ENCODE measurements around the gene C18orf54.
"Not testable (repeated sequence)": the region's sequence is repeated elsewhere in the genome, so short reads cannot be mapped to it uniquely, and the experiment has no call there.

C18orf54 gene

DNA sequence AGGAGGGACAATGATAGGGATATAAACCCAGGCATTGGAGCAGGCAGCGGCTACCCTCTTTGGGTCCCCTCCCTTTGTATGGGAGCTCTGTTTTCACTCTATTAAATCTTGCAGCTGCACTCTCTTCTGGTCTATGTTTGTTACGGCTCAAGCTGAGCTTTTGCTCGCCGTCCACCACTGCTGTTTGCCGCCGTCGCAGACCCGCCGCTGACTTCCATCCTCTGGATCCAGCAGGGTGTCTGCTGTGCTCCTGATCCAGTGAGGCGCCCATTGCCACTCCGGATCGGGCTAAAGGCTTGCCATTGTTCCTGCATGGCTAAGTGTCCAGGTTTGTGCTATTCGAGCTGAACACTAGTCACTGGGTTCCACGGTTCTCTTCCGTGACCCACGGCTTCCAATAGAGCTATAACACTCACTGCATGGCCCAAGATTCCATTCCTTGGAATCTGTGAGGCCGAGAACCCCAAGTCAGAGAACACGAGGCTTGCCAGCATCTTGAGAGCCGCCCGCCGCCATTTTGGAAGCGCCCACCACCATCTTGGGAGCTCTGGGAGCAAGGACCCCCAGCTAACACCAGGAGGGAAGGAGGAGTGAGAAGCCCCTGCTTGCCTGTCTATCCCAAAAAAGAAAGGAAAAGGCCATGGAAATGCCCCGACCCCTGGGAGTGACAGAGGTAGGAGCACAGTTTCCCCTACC is 29.2 kb downstream of the C18orf54 start:
- in situ Hi-C loops (cut with HindIII; ENCODE audit: low sequenced_read_pairs) = not testable (repeated sequence)

GRCh38 chr18:54387631-54388030 is 29.9 kb downstream of the C18orf54 start:
- in situ Hi-C loops (cut with HindIII; ENCODE audit: low sequenced_read_pairs) = no loop called here

DNA sequence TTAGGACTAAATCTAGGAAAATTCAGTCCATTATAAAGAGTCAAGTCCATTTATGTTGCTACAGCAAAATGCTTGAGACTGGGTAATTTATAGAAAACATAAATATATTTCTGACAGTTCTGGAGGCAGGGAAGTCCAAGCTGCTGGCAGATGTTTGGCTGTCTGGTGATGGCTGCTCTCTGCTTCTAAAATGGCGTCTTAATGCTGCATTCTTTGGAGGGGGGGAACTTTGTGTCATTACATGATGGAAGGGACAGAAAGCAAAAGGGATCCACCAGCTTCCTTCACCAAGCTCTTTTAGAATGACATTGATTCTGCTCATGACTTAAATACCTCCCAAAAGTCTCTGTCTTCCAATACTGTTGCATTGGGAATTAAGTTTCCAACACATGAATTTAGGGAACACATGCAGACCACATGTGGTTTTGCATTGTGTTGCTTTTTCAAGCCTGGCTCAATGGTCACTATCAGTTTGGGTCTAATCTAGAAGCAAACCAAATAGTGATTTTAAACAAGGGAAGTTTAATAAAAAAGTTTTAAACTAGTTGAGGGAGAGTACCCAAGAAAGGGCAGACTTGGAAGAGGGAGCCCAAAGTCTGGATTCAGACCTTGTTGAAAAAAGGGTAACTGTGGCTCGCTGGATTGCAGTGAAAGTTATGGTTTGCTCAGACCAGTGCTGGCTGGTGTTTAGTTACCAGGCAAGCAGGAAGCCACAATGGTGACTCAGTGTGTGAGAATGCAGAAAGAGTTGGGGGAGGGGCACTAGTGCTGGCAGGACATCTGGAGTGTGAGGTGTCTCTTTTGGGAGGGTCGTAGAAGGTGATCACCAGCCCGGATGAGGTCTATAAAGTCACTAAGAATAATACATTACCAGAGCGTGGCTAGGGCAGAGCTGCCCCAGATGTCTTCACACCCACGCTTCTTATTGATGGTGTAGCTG is 30.8 kb downstream of the C18orf54 start:
- in situ Hi-C loops (cut with HindIII; ENCODE audit: low sequenced_read_pairs) = no loop called here

GRCh38 chr18:54389143-54389505 is 31.4 kb downstream of the C18orf54 start:
- in situ Hi-C loops (cut with HindIII; ENCODE audit: low sequenced_read_pairs) = no loop called here

- in situ Hi-C loops (cut with HindIII; ENCODE audit: low sequenced_read_pairs) = no loop called here
These were observed 33.1 kb downstream of the C18orf54 start for GRCh38 chr18:54390838-54391237.

- in situ Hi-C loops (cut with HindIII; ENCODE audit: low sequenced_read_pairs) = no loop called here
These were observed 34.9 kb downstream of the C18orf54 start for GRCh38 chr18:54392543-54393023.

GRCh38 chr18:54393648-54394294 is 36.1 kb downstream of the C18orf54 start:
- in situ Hi-C loops (cut with HindIII; ENCODE audit: low sequenced_read_pairs) = no loop called here

DNA sequence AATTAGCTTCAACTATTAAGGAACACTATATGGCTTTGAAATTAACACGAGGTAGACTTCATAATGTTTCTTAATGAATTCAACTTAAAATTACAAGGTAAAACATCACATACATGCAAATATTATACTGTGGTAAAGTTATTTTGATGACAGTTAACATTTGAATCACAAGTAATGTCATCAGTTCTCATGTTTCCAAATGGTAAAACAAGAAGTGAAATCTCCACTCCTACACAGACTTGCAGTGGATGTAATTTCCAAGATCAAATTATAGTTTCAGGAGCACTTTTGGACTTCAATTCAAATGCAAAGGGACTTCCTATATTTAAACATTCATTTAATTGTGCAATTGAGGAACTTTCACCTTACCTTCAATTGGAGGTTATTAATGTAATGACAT is 39.1 kb downstream of the C18orf54 start:
- in situ Hi-C loops (cut with HindIII; ENCODE audit: low sequenced_read_pairs) = no loop called here

GRCh38 chr18:54405290-54405689 is 47.6 kb downstream of the C18orf54 start:
- in situ Hi-C loops (cut with HindIII; ENCODE audit: low sequenced_read_pairs) = no loop called here

- in situ Hi-C loops (cut with HindIII; ENCODE audit: low sequenced_read_pairs) = no loop called here
These were observed 54.1 kb downstream of the C18orf54 start for GRCh38 chr18:54411781-54412180.

DNA sequence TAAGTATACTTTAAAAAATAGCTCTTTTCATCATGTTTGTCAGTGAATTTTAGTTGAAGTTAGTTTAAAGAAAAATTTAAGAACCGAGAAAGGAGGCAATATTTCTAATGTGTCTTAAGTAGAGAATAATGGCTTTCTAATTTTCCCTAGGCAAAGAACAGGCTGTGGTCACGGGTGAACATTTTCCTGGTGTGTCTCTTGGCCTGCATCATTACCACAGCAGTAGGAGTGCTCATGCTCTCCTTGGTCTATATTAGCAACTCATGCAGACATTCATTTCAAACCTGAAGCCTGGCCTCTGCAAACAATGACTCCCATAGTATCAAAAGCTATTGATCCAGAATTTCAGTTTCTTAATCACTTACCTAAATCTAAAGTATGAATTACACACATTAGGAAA is 57.4 kb downstream of the C18orf54 start:
- in situ Hi-C loops (cut with HindIII; ENCODE audit: low sequenced_read_pairs) = no loop called here

- in situ Hi-C loops (cut with HindIII; ENCODE audit: low sequenced_read_pairs) = no loop called here
These were observed 58.7 kb downstream of the C18orf54 start for GRCh38 chr18:54416436-54416835.

- in situ Hi-C loops (cut with HindIII; ENCODE audit: low sequenced_read_pairs) = no loop called here
These were observed 66.1 kb downstream of the C18orf54 start for GRCh38 chr18:54423831-54424230.

DNA sequence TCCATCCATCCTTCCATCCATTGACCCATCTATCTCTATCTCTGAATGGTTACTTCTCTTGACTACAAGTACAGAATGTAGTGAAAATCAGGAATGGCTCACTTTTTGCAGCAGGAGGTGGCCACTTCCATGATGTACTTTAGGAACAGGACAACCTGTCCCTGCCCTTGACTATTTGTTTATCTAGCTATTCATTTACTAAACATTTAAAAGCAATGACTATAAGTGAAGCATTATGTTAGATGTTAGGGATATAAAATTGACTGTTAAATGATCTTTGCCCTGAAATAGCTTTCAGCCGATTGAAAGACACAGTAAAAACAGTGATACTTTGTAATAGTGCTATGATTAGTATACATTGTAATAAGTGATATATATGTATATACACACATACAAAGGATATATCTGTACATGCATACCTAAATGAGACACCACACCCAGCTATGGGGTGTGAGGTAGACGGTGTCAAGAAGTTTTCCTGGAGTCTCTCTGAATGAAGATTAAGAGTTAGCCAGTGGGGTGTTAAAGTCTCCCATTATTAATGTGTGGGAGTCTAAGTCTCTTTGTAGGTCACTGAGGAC is 68.5 kb downstream of the C18orf54 start:
- in situ Hi-C loops (cut with HindIII; ENCODE audit: low sequenced_read_pairs) = no loop called here
